Measurements from ENCODE around the gene COL6A5. TPM values are rescaled to one million over a fixed set of nuclear protein-coding genes. Genes with fewer than 3 reads are reported as not detected.
"Not testable (repeated sequence)": the region's sequence is repeated elsewhere in the genome, so short reads cannot be mapped to it uniquely, and the experiment has no call there.

COL6A5 gene
- total RNA-seq, 1 experiment from 2014 or later, result not detected

- Mint-ChIP-seq H3K36me3 (ENCODE audit: insufficient read depth, unreplicated experiment) (no peaks in the 10 kb centered on the region), H3K4me3 (ENCODE audit: unreplicated experiment) (no peak overlapping the region), H3K27me3 (ENCODE audit: insufficient read depth, unreplicated experiment) (peaks cover 35% of the 10 kb centered on the region), H3K9me3 (ENCODE audit: unreplicated experiment) (peaks cover 25% of the 10 kb centered on the region), H3K4me1 (ENCODE audit: insufficient read depth, unreplicated experiment) (no peaks in the 10 kb centered on the region), H3K27ac (ENCODE audit: low read depth, unreplicated experiment) (no peak overlapping the region)
- ChIA-PET CTCF (no interaction called here), POLR2A (no interaction called here)
- DNase-seq (ENCODE audit: unreplicated experiment), result peak; percentile 58
- no TSS peak for BruUV-seq (replicated peaks)
- intact Hi-C loops (cut with micrococcal nuclease), result no loop called here
- TF ChIP-seq CTCF (IDR thresholded peaks at IDR 0.05; ENCODE audit: unreplicated experiment), result no peak
Measured at GRCh38 chr3:130341388-130341787, 4.1 kb upstream of the COL6A5 start.

- Mint-ChIP-seq H3K4me1 (ENCODE audit: insufficient read depth, unreplicated experiment) (no peaks in the 10 kb centered on the region), H3K4me3 (ENCODE audit: unreplicated experiment) (no peak overlapping the region), H3K27me3 (ENCODE audit: insufficient read depth, unreplicated experiment) (peaks cover 35% of the 10 kb centered on the region), H3K27ac (ENCODE audit: low read depth, unreplicated experiment) (no peak overlapping the region), H3K9me3 (ENCODE audit: unreplicated experiment) (peaks cover 22% of the 10 kb centered on the region), H3K36me3 (ENCODE audit: insufficient read depth, unreplicated experiment) (no peaks in the 10 kb centered on the region)
- intact Hi-C loops (cut with micrococcal nuclease), result no loop called here
- BruUV-seq (replicated peaks), result no TSS peak
- ChIA-PET POLR2A (no interaction called here), CTCF (no interaction called here)
- TF ChIP-seq CTCF (IDR thresholded peaks at IDR 0.05; ENCODE audit: unreplicated experiment), result no peak
- DNase-seq (ENCODE audit: unreplicated experiment), result no peak
Measured at GRCh38 chr3:130341882-130342281, 3.6 kb upstream of the COL6A5 start.

GRCh38 chr3:130342821-130343661 lies 2.4 kb upstream of the COL6A5 start:
- intact Hi-C loops (cut with micrococcal nuclease), result no loop called here
- peaks cover 35% of the 10 kb centered on the region for H3K27me3 Mint-ChIP-seq (ENCODE audit: insufficient read depth, unreplicated experiment)

GRCh38 chr3:130348258-130348657 lies 2.8 kb downstream of the COL6A5 start:
- CTCF ChIA-PET; H3K9me3 Mint-ChIP-seq (ENCODE audit: unreplicated experiment); POLR2A ChIA-PET; BruUV-seq (replicated peaks); DNase-seq (ENCODE audit: unreplicated experiment); H3K36me3 Mint-ChIP-seq (ENCODE audit: insufficient read depth, unreplicated experiment); H3K4me1 Mint-ChIP-seq (ENCODE audit: insufficient read depth, unreplicated experiment); H3K27ac Mint-ChIP-seq (ENCODE audit: low read depth, unreplicated experiment); intact Hi-C loops (cut with micrococcal nuclease); H3K4me3 Mint-ChIP-seq (ENCODE audit: unreplicated experiment): not testable (repeated sequence)
- peaks cover 31% of the 10 kb centered on the region for H3K27me3 Mint-ChIP-seq (ENCODE audit: insufficient read depth, unreplicated experiment)

More at GRCh38 chr3:130342821-130343661, 2.4 kb upstream of the COL6A5 start:
- Mint-ChIP-seq H3K4me1 (ENCODE audit: insufficient read depth, unreplicated experiment) (no peaks in the 10 kb centered on the region), H3K27ac (ENCODE audit: low read depth, unreplicated experiment) (no peak overlapping the region), H3K36me3 (ENCODE audit: insufficient read depth, unreplicated experiment) (no peaks in the 10 kb centered on the region), H3K4me3 (ENCODE audit: unreplicated experiment) (no peak overlapping the region), H3K9me3 (ENCODE audit: unreplicated experiment) (peaks cover 14% of the 10 kb centered on the region)
- no peak for TF ChIP-seq CTCF (IDR thresholded peaks at IDR 0.05; ENCODE audit: unreplicated experiment)
- POLR2A ChIA-PET, result no interaction called here
- no peak for DNase-seq (ENCODE audit: unreplicated experiment)
- CTCF ChIA-PET, result no interaction called here
- BruUV-seq (replicated peaks), result no TSS peak
